ENCODE results near the gene FAAP100.

FAAP100 gene

DNA sequence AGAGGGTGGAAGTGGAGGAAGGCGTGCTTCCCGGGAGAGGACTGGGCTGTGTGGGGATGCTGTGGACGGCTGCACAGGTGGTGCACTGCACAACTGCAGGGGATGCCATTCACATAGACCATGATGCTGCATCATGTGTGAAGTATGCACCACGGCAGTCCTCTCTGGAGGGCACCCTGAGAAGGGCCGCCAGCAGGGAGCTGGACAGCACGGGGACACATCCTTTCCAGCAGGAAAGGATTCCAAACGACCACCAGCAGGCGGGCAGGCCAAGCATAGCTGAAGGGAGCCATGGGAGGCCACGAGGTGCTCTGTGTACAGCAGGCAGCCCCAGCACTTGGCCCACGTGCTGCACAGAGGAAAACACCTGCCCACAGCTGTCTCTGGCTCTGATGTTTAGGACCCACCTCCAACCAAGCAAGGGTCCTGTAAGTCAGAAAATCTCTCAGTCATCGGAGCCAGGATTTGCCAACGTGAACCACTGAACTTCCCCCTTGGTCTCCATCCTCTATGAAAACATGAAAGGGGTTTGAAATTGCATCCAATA lies 49.6 kb downstream of the FAAP100 start:
- Histone ChIP-seq H3K4me3 (ENCODE audit: low read depth, low read length) (no peak overlapping the region), H3K27ac (no peak overlapping the region), H3K36me3 (replicated peaks) (no peaks in the 10 kb centered on the region), H3K27me3 (replicated peaks) (no peaks in the 10 kb centered on the region)
- TF ChIP-seq CTCF (IDR thresholded peaks at IDR 0.05; ENCODE audit: low read depth, low read length, missing control alignments) = no peak
- DNase-seq = no peak
- in situ Hi-C loops (cut with HindIII; ENCODE audit: low pct_ligation_motif_present, low sequenced_read_pairs) = no loop called here

GRCh38 chr17:81500047-81500446 lies 52.1 kb downstream of the FAAP100 start:
- in situ Hi-C loops (cut with HindIII; ENCODE audit: low pct_ligation_motif_present, low sequenced_read_pairs) = no loop called here
- Histone ChIP-seq H3K27ac (no peak overlapping the region), H3K4me3 (ENCODE audit: low read depth, low read length) (no peak overlapping the region), H3K36me3 (replicated peaks) (no peaks in the 10 kb centered on the region), H3K27me3 (replicated peaks) (no peaks in the 10 kb centered on the region)
- no peak for TF ChIP-seq CTCF (IDR thresholded peaks at IDR 0.05; ENCODE audit: low read depth, low read length, missing control alignments)
- DNase-seq = no peak

DNA sequence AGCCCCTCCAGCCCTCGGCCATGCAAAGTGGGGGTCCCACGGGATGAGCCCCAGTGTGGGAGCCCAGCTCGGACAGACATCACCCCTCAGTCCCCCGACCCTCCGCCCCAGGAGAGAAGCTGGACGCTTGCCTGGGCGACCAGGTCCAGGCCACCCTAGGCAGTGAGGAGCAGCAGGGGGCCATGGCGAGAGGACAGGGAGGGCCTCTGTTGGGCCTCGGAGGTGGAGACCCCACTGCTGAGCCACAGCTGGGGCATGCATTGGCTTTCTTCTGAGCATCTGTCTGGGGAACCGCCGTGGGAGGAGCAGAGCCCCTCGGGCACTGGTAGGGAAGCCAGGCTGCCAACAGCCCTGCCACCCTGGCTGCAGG lies 52.6 kb downstream of the FAAP100 start:
- H3K4me3 ChIP-seq (ENCODE audit: low read depth, low read length) = no peak overlapping the region
- in situ Hi-C loops (cut with HindIII; ENCODE audit: low pct_ligation_motif_present, low sequenced_read_pairs) = no loop called here
- no peak for TF ChIP-seq CTCF (IDR thresholded peaks at IDR 0.05; ENCODE audit: low read depth, low read length, missing control alignments)
- no peak for DNase-seq
- H3K27ac ChIP-seq = no peak overlapping the region
- no peaks in the 10 kb centered on the region for H3K36me3 ChIP-seq (replicated peaks)
- H3K27me3 ChIP-seq (replicated peaks) = peaks cover 2% of the 10 kb centered on the region

DNA sequence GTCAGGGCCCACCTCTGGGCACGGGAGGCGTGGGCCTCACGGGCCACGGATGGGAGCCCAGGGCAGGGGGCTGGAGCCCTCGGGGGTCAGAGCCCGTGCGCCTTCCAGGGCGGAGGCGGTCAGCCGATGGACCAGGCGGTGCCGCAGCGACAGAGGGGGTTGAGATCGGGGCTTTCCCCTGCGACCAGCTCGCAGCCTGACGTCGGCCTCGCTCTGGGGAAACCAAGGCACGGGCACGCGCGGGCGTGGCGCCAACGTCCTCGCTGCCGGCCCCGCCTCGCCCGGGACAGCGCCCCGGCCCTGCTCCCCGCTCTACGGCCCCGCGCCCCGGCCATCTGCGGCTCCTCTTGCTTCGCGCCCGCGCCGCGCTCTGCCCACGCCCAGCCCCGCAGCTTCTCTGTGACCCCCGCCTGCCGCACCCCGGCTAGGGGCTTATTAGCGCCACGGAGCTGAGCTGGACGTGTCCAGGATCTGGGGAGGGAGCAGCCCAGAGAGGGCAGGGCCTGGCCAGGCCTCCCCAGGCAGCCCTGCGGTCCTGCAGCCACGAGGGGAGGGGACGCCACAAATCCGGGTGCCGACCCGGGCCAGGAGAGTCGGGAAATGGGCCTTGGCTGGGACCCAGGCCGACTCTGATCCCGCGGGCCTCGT lies 53.1 kb downstream of the FAAP100 start:
- peaks cover 2% of the 10 kb centered on the region for H3K27me3 ChIP-seq (replicated peaks)
- no peak overlapping the region for H3K27ac ChIP-seq
- DNase-seq = no peak
- H3K36me3 ChIP-seq (replicated peaks) = no peaks in the 10 kb centered on the region
- in situ Hi-C loops (cut with HindIII; ENCODE audit: low pct_ligation_motif_present, low sequenced_read_pairs) = no loop called here
- no peak for TF ChIP-seq CTCF (IDR thresholded peaks at IDR 0.05; ENCODE audit: low read depth, low read length, missing control alignments)
- H3K4me3 ChIP-seq (ENCODE audit: low read depth, low read length) = no peak overlapping the region

DNA sequence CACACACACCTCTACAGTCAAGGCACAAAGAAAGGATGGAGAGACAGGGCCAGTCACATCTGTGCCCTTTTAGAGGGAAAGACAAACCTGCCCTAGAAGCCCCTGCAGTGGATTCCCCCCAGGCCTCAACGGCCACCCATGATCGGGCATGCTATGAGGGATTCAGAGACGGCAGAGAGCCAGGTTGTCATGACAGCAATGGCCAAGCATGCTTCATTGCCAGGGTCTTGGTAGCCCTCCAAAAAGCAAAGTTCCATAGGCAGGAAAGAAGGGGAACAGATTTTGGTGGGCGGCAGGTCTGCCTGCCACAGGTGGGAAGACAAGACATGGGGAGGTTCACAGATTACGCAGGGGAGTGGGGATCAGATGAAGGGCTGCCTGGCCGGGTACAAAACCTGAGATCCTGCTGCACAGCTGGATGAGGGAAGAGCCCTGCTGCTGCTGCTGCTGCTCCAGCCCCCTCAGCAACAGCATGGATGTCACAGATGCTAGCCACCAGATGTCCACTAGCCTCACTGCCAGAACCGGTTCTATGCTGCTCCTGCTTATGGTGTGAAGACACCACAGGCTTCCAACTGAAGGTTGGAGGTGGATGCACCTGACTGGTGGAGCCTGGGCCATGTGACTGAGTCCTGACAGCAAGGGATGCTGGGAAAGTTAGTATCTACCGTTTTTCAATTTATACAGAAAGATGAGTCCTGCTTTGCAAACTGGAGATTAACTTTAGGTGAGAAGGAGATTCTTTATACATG lies 57.4 kb downstream of the FAAP100 start:
- no peak for DNase-seq
- Histone ChIP-seq H3K27me3 (replicated peaks) (peaks cover 2% of the 10 kb centered on the region), H3K4me3 (ENCODE audit: low read depth, low read length) (no peak overlapping the region), H3K27ac (no peak overlapping the region), H3K36me3 (replicated peaks) (no peaks in the 10 kb centered on the region)
- TF ChIP-seq CTCF (IDR thresholded peaks at IDR 0.05; ENCODE audit: low read depth, low read length, missing control alignments) = no peak
- in situ Hi-C loops (cut with HindIII; ENCODE audit: low pct_ligation_motif_present, low sequenced_read_pairs) = no loop called here

Measured in brain microvascular endothelial cell (primary cell).